A549 treated with CORT108297 at 1 μM for 4 hours (cell line): ENCODE results near the gene TMEM18. TPM values are rescaled to one million over a fixed set of nuclear protein-coding genes. Genes with fewer than 3 reads are reported as not detected.

Experiments used
- total RNA-seq: library from RNA; stranded (reverse); fragments of 200-300 nt; extraction: Qiagen RNA extraction; gene quantifications from 5 replicates; pipeline ENCODE4 v1.2.3, GENCODE V29; 2022

The TMEM18 gene
- total RNA-seq = 37.4 to 50.2 TPM (median 45.9 TPM) in 5 replicates

DNA sequence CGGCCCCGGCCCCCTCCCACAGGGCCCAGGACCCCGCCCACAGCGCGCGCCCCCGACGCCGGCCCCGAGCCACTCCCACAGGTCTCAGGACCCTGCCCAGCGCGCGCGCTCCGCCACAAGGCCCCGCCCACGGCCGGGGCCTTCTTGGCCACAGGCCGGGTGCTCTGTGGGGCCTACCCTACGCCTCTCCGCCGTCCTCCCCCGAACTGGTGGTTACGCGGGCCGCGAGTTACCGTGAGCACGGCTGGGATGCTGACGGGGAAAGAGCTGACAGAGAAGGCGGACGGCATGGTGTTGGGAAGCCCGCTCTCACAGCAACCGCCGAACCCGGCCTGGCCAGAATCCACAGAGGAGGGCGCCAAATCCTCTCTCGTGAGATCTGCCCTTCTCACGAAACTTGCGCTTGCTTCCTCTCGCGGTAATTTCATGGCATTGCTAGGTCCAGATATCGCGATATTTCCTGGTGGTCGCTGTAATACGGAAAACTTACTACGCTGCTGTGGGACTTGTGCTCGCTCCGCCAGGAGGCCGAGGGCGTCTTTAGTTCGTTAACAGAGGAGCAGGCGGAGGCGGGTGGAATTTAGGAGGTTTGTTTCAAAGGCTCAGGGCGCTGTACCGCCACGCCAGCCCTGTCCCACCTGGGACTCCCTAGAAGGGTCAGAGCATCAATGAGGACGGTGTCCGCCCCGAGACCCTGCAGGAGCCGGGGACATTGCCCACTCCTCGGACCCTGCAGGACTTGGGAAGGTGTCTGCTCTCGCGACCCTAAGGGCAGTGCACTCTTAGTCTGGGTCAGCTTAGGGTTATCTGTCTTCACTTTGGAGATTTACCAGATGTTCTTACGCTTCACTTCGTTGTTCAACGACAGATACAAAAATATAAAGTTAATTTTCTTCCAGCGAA is at the start of gene TMEM18:
Gene TMEM18 (minus strand): TSS at position 351 of the 903 bp plus-strand sequence. CDS start 61 bp downstream, at position 290.

